PC-3 (cell line): ENCODE results near the gene MPV17. TPM values are rescaled to one million over a fixed set of nuclear protein-coding genes. Genes with fewer than 3 reads are reported as not detected.

Experiments used
- ATAC-seq: fragments of 200-7000 bp; cut with Tn5 transposase; 2 replicates; pipeline ENCODE4 v1.9.1; 2020; ENCODE audit warnings: mild to moderate bottlenecking, moderate library complexity
- BruUV-seq: library from RNA; stranded (reverse); fragments of 400-500 nt; replicated peaks from 2 replicates; lab custom pipeline; 2021; lab: Mats Ljungman, UMichigan
- CTCF ChIA-PET: fragments of 300-600 bp; sonication (Branson Sonifier 250); formaldehyde crosslinking; loops from one replicate; lab custom pipeline; 2022; ENCODE audit warnings: antibody characterized with exemption; lab: Charles Lee
- POLR2A ChIA-PET: fragments of 300-600 bp; sonication (Branson Sonifier 250); formaldehyde crosslinking; loops from one replicate; lab custom pipeline; 2022; ENCODE audit warnings: antibody characterized with exemption; ENCODE audit not compliant: unreplicated experiment; lab: Charles Lee
- DNase-seq: peaks from one replicate; pipeline ENCODE4 v3.0.0-alpha.2; 2015
- H2AFZ ChIP-seq: fragments of 300-600 bp; sonication (generic); 2 replicates; pipeline ENCODE4 v1.6.0; 2016; ENCODE audit warnings: antibody characterized with exemption, low read length
- H3F3A ChIP-seq: fragments of 300-600 bp; sonication (generic); one replicate; pipeline ENCODE4 v1.6.0; 2017; ENCODE audit warnings: antibody characterized with exemption, low read length, control low read depth, mild to moderate bottlenecking; ENCODE audit not compliant: unreplicated experiment
- H3K27ac ChIP-seq: fragments of 300-600 bp; sonication (generic); 2 replicates; pipeline ENCODE4 v1.5.1; 2016; ENCODE audit warnings: mild to moderate bottlenecking, low read length
- H3K27me3 ChIP-seq: fragments of 300-600 bp; sonication (generic); 2 replicates; pipeline ENCODE4 v1.6.1; 2016; ENCODE audit warnings: low read length, mixed read lengths
- H3K36me3 ChIP-seq: fragments of 300-600 bp; sonication (generic); 2 replicates; pipeline ENCODE4 v1.6.1; 2016; ENCODE audit warnings: low read depth, mixed run types, low read length, mixed read lengths
- H3K4me1 ChIP-seq: fragments of 300-600 bp; sonication (generic); 2 replicates; pipeline ENCODE4 v1.5.1; 2016; ENCODE audit warnings: low read length; ENCODE audit not compliant: insufficient read depth
- H3K4me2 ChIP-seq: fragments of 300-600 bp; sonication (generic); 2 replicates; pipeline ENCODE4 v1.6.0; 2016; ENCODE audit warnings: low read length
- H3K4me3 ChIP-seq: fragments of 300-600 bp; sonication (generic); 2 replicates; pipeline ENCODE4 v1.5.1; 2016; ENCODE audit warnings: mild to moderate bottlenecking, low read length, mixed read lengths
- H3K79me2 ChIP-seq: fragments of 300-600 bp; sonication (generic); 2 replicates; pipeline ENCODE4 v1.6.1; 2017; ENCODE audit warnings: low read length, mixed read lengths
- H3K9ac ChIP-seq: fragments of 300-600 bp; sonication (generic); 2 replicates; pipeline ENCODE4 v1.6.0; 2016; ENCODE audit warnings: mild to moderate bottlenecking, low read length
- H3K9me2 ChIP-seq: fragments of 300-600 bp; sonication (generic); replicated peaks from 2 replicates; pipeline ENCODE4 v1.6.1; 2016; ENCODE audit warnings: mixed run types, low read length, mixed read lengths
- H3K9me3 ChIP-seq: fragments of 300-600 bp; sonication (generic); 2 replicates; pipeline ENCODE4 v1.6.1; 2016; ENCODE audit warnings: low read length, mixed read lengths
- H4K20me1 ChIP-seq: fragments of 300-600 bp; sonication (generic); 2 replicates; pipeline ENCODE4 v1.6.1; 2016; ENCODE audit warnings: low read length, mixed read lengths
- CTCF ChIP-seq: fragments of 300-600 bp; sonication (generic); conservative IDR thresholded peaks from 2 replicates; pipeline ENCODE4 v1.5.1; 2017; ENCODE audit warnings: antibody characterized with exemption, low read depth, mild to moderate bottlenecking, low read length
- EZH2 ChIP-seq: fragments of 300-600 bp; sonication (generic); IDR thresholded peaks from one replicate; pipeline ENCODE4 v1.6.1; 2017; ENCODE audit warnings: antibody characterized with exemption, mild to moderate bottlenecking, low read length; ENCODE audit not compliant: unreplicated experiment
- EZH2phosphoT487 ChIP-seq: fragments of 300-600 bp; sonication (generic); IDR thresholded peaks from 2 replicates; pipeline ENCODE4 v1.6.1; 2018; ENCODE audit warnings: mild to moderate bottlenecking, antibody characterized with exemption, low read length, borderline replicate concordance
- intact Hi-C: fragments of 100-400 bp; cut with micrococcal nuclease; formaldehyde crosslinking; loops from 2 replicates; pipeline ENCODE4 v1.9.0; 2023
- total RNA-seq: library from RNA; depleted of rRNA; stranded (reverse); fragments of >200 nt; gene quantifications from 2 replicates; pipeline ENCODE4 v1.2.3, GENCODE V29; 2014

MPV17 gene
- total RNA-seq, 1 experiment from 2014 or later = 59.2 TPM

GRCh38 chr2:27308359-27308881, 14.5 kb downstream of the MPV17 start, which contains the start of gene UCN:
UCN (minus strand) TSS chr2:27308445; CDS start chr2:27307895, 550 bp downstream.
- H3K27ac ChIP-seq = no peak within 1 kb of the TSS
- H2AFZ ChIP-seq = no peak within 1 kb of the TSS
- ChIA-PET POLR2A (no interaction called here), CTCF (no interaction called here)
- BruUV-seq = no TSS peak
- H3K9ac ChIP-seq = no peak within 1 kb of the TSS
- no peak for TF ChIP-seq EZH2
- TF ChIP-seq CTCF = no peak
- TF ChIP-seq EZH2phosphoT487 = no peak
- H3K36me3 ChIP-seq = no peaks in the 10 kb centered on the region
- no peaks in the 10 kb centered on the region for H3K4me1 ChIP-seq
- H3K9me2 ChIP-seq = no peaks in the 10 kb centered on the region
- DNase-seq (no peak), ATAC-seq (no peak)
- H3K9me3 ChIP-seq = no peaks in the 10 kb centered on the region
- intact Hi-C loops = no loop called here
- H3K27me3 ChIP-seq = no peaks in the 10 kb centered on the region
- no peak within 1 kb of the TSS for H3K4me2 ChIP-seq
- no peaks in the 10 kb centered on the region for H3F3A ChIP-seq
- no peaks in the 10 kb centered on the region for H3K79me2 ChIP-seq
- H3K4me3 ChIP-seq = no peak within 1 kb of the TSS
- no peaks in the 10 kb centered on the region for H4K20me1 ChIP-seq

- Histone ChIP-seq H3K27me3 (no peaks in the 10 kb centered on the region), H3K4me2 (no peak overlapping the region), H3K4me1 (0 out of 2 replicates have a peak, but pooled peaks cover 4% of the 10 kb centered on the region), H2AFZ (no peak overlapping the region), H3K9ac (no peak overlapping the region), H3K36me3 (no peaks in the 10 kb centered on the region), H4K20me1 (no peaks in the 10 kb centered on the region), H3K79me2 (no peaks in the 10 kb centered on the region), H3K27ac (no peak overlapping the region), H3F3A (no peaks in the 10 kb centered on the region), H3K9me2 (no peaks in the 10 kb centered on the region), H3K4me3 (no peak overlapping the region), H3K9me3 (no peaks in the 10 kb centered on the region)
- no peak for ATAC-seq
- BruUV-seq = no TSS peak
- TF ChIP-seq CTCF (no peak), EZH2phosphoT487 (no peak), EZH2 (no peak)
- CTCF ChIA-PET = no interaction called here
- POLR2A ChIA-PET = no interaction called here
- DNase-seq = no peak
- intact Hi-C loops = no loop called here
Measured at GRCh38 chr2:27307545-27308358, 15.1 kb downstream of the MPV17 start.

- H3K9me2 ChIP-seq = no peaks in the 10 kb centered on the region
- H3K4me1 ChIP-seq = 0 out of 2 replicates have a peak, but pooled peaks cover 4% of the 10 kb centered on the region
- H3K79me2 ChIP-seq = no peaks in the 10 kb centered on the region
- H3K36me3 ChIP-seq = no peaks in the 10 kb centered on the region
- POLR2A ChIA-PET = no interaction called here
- no peaks in the 10 kb centered on the region for H3K27me3 ChIP-seq
- no peak overlapping the region for H3K4me3 ChIP-seq
- TF ChIP-seq EZH2 (no peak), CTCF (no peak), EZH2phosphoT487 (no peak)
- no peak overlapping the region for H3K4me2 ChIP-seq
- no peak overlapping the region for H3K27ac ChIP-seq
- DNase-seq (no peak), ATAC-seq (no peak)
- intact Hi-C loops = no loop called here
- H4K20me1 ChIP-seq = no peaks in the 10 kb centered on the region
- H2AFZ ChIP-seq = no peak overlapping the region
- H3K9me3 ChIP-seq = no peaks in the 10 kb centered on the region
- BruUV-seq = no TSS peak
- no peaks in the 10 kb centered on the region for H3F3A ChIP-seq
- CTCF ChIA-PET = no interaction called here
- H3K9ac ChIP-seq = no peak overlapping the region
Measured at GRCh38 chr2:27307287-27307544, 15.7 kb downstream of the MPV17 start.
